Natural killer cell (primary cell): ENCODE data around the gene RETREG1. TPM values are rescaled to one million over a fixed set of nuclear protein-coding genes. Genes with fewer than 3 reads are reported as not detected.

Source experiments
- ATAC-seq, 3 donors: fragments of 150-1000 bp in 2 of 3; fragments of 200-7000 bp in 1 of 3; cut with Tn5 transposase; 1 replicate in 1 of 3; 2 replicates in 2 of 3; pipeline ENCODE4 v1.10.0; 2021; ENCODE audit warnings: mild to moderate bottlenecking in 2 of 3, moderate library complexity in 2 of 3
- DNase-seq, 2 donors: peaks; one replicate each; pipeline versions ENCODE4 v3.0.0 to v3.0.0-alpha.2; 2013 to 2021; ENCODE audit warnings: mixed read lengths in 1 of 2
- H3K27ac ChIP-seq: one replicate; pipeline ENCODE4 v1.5.1; 2013; ENCODE audit warnings: mild to moderate bottlenecking, low read length
- H3K27me3 ChIP-seq: one replicate; pipeline ENCODE4 v1.6.1; 2013; ENCODE audit warnings: low read length; ENCODE audit not compliant: control insufficient read depth, insufficient read depth
- H3K36me3 ChIP-seq: one replicate; pipeline ENCODE4 v1.6.1; 2013; ENCODE audit warnings: low read length; ENCODE audit not compliant: control insufficient read depth, insufficient read depth
- H3K4me1 ChIP-seq: one replicate; pipeline ENCODE4 v1.6.1; 2013; ENCODE audit warnings: low read length; ENCODE audit not compliant: control insufficient read depth, insufficient read depth
- H3K4me3 ChIP-seq: one replicate; pipeline ENCODE4 v1.5.1; 2013; ENCODE audit warnings: low read length
- H3K9me3 ChIP-seq: one replicate; pipeline ENCODE4 v1.6.1; 2013; ENCODE audit warnings: low read length; ENCODE audit not compliant: control insufficient read depth, insufficient read depth
- H3K27ac Mint-ChIP-seq, 2 donors: one replicate each; pipeline ENCODE4 v1.8.0; 2022; ENCODE audit warnings: mild to moderate bottlenecking in 2 of 2, mixed read lengths in 2 of 2, moderate library complexity in 1 of 2
- H3K27me3 Mint-ChIP-seq, 2 donors: one replicate each; pipeline ENCODE4 v1.8.0; 2022; ENCODE audit warnings: low read depth in 2 of 2, mixed read lengths in 2 of 2
- H3K36me3 Mint-ChIP-seq: one replicate; pipeline ENCODE4 v1.8.0; 2022; ENCODE audit warnings: mixed read lengths
- H3K4me1 Mint-ChIP-seq, 2 donors: one replicate each; pipeline ENCODE4 v1.8.0; 2022; ENCODE audit warnings: mixed read lengths in 2 of 2
- H3K4me3 Mint-ChIP-seq: one replicate; pipeline ENCODE4 v1.8.0; 2022; ENCODE audit warnings: mild to moderate bottlenecking, moderate library complexity, mixed read lengths
- H3K9me3 Mint-ChIP-seq, 2 donors: one replicate each; pipeline ENCODE4 v1.8.0; 2022; ENCODE audit warnings: mixed read lengths in 2 of 2
- CTCF ChIP-seq: fragments of 200-600 bp; IDR thresholded peaks from one replicate; pipeline ENCODE4 v1.8.0; 2022; ENCODE audit warnings: antibody characterized with exemption
- WGBS: methylation state at CpG from one replicate; pipeline ENCODE4 v1.1.7; 2013; ENCODE audit warnings: missing lambda C conversion rate; ENCODE audit not compliant: insufficient coverage; 5-methylcytosine and 5-hydroxymethylcytosine counted together
- intact Hi-C: fragments of 100-400 bp; cut with micrococcal nuclease; formaldehyde crosslinking; loops from one replicate; pipeline ENCODE4 v1.14.2; 2022
- total RNA-seq, 4 donors: library from RNA; stranded (reverse); fragments of 120-200 nt in 1 of 4; gene quantifications; one replicate each; pipeline versions ENCODE4 v1.2.3 to v1.2.4, GENCODE V29; 2013 to 2022

RETREG1 gene
- total RNA-seq, 3 donors from 2014 or later (not counting 1 experiment from before 2014, with no cell fraction given) = 2.1 to 4.5 (median 3.3) TPM

DNA sequence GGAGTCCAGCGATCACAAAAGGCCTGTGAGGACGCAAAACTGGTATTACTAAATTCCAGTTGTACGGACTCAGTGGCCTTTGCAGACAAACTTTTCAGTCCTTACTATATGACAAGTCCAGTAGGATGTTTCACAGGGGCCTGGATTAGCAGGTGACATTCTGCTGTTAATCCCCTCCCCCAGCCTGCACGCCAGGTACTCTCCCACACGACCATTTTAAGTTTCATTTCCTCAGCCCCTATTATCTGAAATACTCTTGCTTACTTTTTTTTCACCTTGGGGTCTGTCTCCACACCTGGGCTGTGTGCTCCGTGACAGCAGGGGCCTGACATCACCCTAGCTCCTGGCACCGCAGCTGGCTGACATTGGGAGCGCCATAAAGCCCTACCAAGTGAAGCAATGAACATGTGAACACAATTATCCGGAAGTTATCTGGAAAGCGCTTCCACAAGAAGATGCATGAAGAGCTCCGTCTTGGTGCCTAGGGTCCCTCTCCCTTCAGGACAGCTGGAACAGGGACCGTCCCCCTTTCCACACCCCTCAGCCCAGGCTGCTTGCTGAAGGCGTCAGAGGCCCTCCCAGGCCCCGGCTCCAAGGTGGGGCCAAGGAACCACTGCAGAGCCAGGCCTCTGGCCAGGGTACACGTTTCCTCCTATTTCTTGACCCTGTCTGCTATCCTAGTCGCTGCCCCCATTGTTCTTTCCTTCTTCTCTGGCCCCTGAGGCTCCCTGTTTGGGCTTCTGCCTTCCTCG, 111.5 kb downstream of the RETREG1 start:
- Mint-ChIP-seq H3K36me3 (no peaks in the 10 kb centered on the region), H3K4me1 (no peaks in the 10 kb centered on the region), H3K9me3 (no peaks in the 10 kb centered on the region), H3K27ac (no peak overlapping the region), H3K4me3 (no peak overlapping the region), H3K27me3 (peaks cover 0 to 7% of the 10 kb centered on the region in 2 donors)
- WGBS = 87% methylated on average over 17 of the region's 17 CpGs
- ATAC-seq = no peak
- Histone ChIP-seq H3K4me3 (no peak overlapping the region), H3K27ac (no peak overlapping the region), H3K9me3 (no peaks in the 10 kb centered on the region), H3K36me3 (no peaks in the 10 kb centered on the region), H3K4me1 (no peaks in the 10 kb centered on the region), H3K27me3 (no peaks in the 10 kb centered on the region)
- DNase-seq = no peak
- TF ChIP-seq CTCF = no peak
- intact Hi-C loops = no loop called here

DNA sequence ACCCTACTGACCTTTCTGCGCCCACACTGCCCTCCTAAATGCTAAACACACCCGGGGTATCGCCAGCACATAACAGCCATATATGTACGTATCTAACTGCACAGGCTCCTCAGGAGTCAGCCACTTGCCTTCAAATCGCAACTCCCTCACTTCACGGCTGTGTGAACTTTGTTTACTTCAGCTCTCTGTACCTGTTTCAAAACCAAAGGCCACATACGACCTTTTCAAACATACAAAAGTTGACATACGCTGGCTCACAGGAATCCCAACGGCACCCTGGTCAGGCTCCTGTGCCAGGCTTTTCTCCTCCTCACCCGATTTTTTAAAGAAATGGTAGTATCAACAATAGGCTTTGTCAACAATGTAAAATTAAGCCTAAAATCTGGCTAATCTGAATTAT, 112.2 kb downstream of the RETREG1 start:
- H3K4me3 ChIP-seq = no peak overlapping the region
- no peak overlapping the region for H3K27ac ChIP-seq
- no peaks in the 10 kb centered on the region for H3K36me3 ChIP-seq
- DNase-seq = no peak
- WGBS = 92% methylated on average over 9 of the region's 10 CpGs
- H3K36me3 Mint-ChIP-seq = no peaks in the 10 kb centered on the region
- H3K9me3 Mint-ChIP-seq = no peaks in the 10 kb centered on the region
- no peak overlapping the region for H3K27ac Mint-ChIP-seq
- H3K27me3 ChIP-seq = no peaks in the 10 kb centered on the region
- no peaks in the 10 kb centered on the region for H3K4me1 Mint-ChIP-seq
- H3K4me1 ChIP-seq = no peaks in the 10 kb centered on the region
- TF ChIP-seq CTCF = no peak
- intact Hi-C loops = no loop called here
- no peaks in the 10 kb centered on the region for H3K9me3 ChIP-seq
- peaks cover 0 to 7% of the 10 kb centered on the region in 2 donors for H3K27me3 Mint-ChIP-seq
- no peak overlapping the region for H3K4me3 Mint-ChIP-seq
- no peak for ATAC-seq

DNA sequence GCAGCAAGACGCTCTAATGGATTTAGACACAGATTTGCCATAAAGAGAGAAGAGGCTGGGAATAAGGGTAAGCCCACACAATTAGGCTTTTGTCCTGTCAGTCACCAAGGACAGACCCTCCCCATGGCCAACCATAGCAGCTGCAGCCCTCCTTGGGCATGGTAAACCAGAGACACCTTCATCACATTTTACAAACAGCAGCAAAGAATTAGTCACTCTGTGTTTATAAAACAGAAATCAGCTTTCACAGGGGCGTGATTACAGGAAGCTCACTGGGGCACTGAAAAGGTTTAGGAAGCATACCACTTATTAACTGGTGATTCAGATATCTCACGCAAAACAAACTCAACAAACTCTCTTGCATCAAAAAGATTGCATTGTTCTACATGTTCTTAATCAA, 113.9 kb downstream of the RETREG1 start:
- H3K4me1 ChIP-seq = no peaks in the 10 kb centered on the region
- Mint-ChIP-seq H3K9me3 (no peaks in the 10 kb centered on the region), H3K4me3 (no peak overlapping the region), H3K27ac (no peak overlapping the region), H3K27me3 (peaks cover 0 to 7% of the 10 kb centered on the region in 2 donors), H3K36me3 (no peaks in the 10 kb centered on the region), H3K4me1 (no peaks in the 10 kb centered on the region)
- H3K36me3 ChIP-seq = no peaks in the 10 kb centered on the region
- H3K27me3 ChIP-seq = no peaks in the 10 kb centered on the region
- no peak for DNase-seq
- intact Hi-C loops = no loop called here
- H3K4me3 ChIP-seq = no peak overlapping the region
- H3K27ac ChIP-seq = no peak overlapping the region
- no peaks in the 10 kb centered on the region for H3K9me3 ChIP-seq
- no peak for TF ChIP-seq CTCF
- ATAC-seq = no peak
- 83% methylated on average over 3 of the region's 3 CpGs for WGBS

GRCh38 chr5:16500024-16500423, 116.8 kb downstream of the RETREG1 start:
- Histone ChIP-seq H3K9me3 (peaks cover 10% of the 10 kb centered on the region), H3K27me3 (no peaks in the 10 kb centered on the region), H3K4me3 (no peak overlapping the region), H3K27ac (no peak overlapping the region), H3K36me3 (no peaks in the 10 kb centered on the region), H3K4me1 (no peaks in the 10 kb centered on the region)
- peaks cover 0 to 7% of the 10 kb centered on the region in 2 donors for H3K27me3 Mint-ChIP-seq
- 97% methylated on average over 5 of the region's 5 CpGs for WGBS
- no peak overlapping the region for H3K27ac Mint-ChIP-seq
- H3K36me3 Mint-ChIP-seq = no peaks in the 10 kb centered on the region
- H3K4me3 Mint-ChIP-seq = no peak overlapping the region
- no peak for DNase-seq
- no peaks in the 10 kb centered on the region for H3K9me3 Mint-ChIP-seq
- no peak for ATAC-seq
- intact Hi-C loops = no loop called here
- no peak for TF ChIP-seq CTCF
- H3K4me1 Mint-ChIP-seq = no peaks in the 10 kb centered on the region
